Activated CD8-positive, alpha-beta T cell treated with anti-CD3 and anti-CD28 coated beads for 36 hours (primary cell): ENCODE measurements around the gene QRSL1. TPM values are rescaled to one million over a fixed set of nuclear protein-coding genes. Genes with fewer than 3 reads are reported as not detected.
"Not testable (repeated sequence)": the region's sequence is repeated elsewhere in the genome, so short reads cannot be mapped to it uniquely, and the experiment has no call there.

Experiments used
- ATAC-seq: fragments of 200-7000 bp; cut with Tn5 transposase; one replicate; pipeline ENCODE4 v1.10.0; 2021; ENCODE audit warnings: mild to moderate bottlenecking, moderate library complexity
- CTCF ChIA-PET: fragments of 350-600 bp; sonication (Branson Sonifier 250); formaldehyde crosslinking; loops from one replicate; lab custom pipeline; 2021; ENCODE audit warnings: antibody characterized with exemption; lab: Charles Lee
- POLR2A ChIA-PET: fragments of 350-600 bp; sonication (Branson Sonifier 250); formaldehyde crosslinking; loops from one replicate; lab custom pipeline; 2021; ENCODE audit warnings: antibody characterized with exemption; lab: Charles Lee
- DNase-seq: peaks from one replicate; pipeline ENCODE4 v3.0.0-alpha.2; 2020
- H3K27ac Mint-ChIP-seq: one replicate; pipeline ENCODE4 v1.8.0; 2021; ENCODE audit warnings: mild to moderate bottlenecking, mixed read lengths
- H3K27me3 Mint-ChIP-seq: one replicate; pipeline ENCODE4 v1.8.0; 2021; ENCODE audit warnings: mixed read lengths
- H3K36me3 Mint-ChIP-seq: one replicate; pipeline ENCODE4 v1.8.0; 2021; ENCODE audit warnings: low read depth, mixed read lengths
- H3K4me1 Mint-ChIP-seq: one replicate; pipeline ENCODE4 v1.8.0; 2021; ENCODE audit warnings: low read depth, mixed read lengths
- H3K4me3 Mint-ChIP-seq: one replicate; pipeline ENCODE4 v1.8.0; 2021; ENCODE audit warnings: mild to moderate bottlenecking, moderate library complexity, mixed read lengths
- H3K9me3 Mint-ChIP-seq: one replicate; pipeline ENCODE4 v1.8.0; 2021; ENCODE audit warnings: mixed read lengths
- intact Hi-C: fragments of 100-400 bp; cut with micrococcal nuclease; formaldehyde crosslinking; loops from one replicate; pipeline ENCODE4 v1.10.0; 2022
- total RNA-seq, 2 experiments: library from RNA; stranded (reverse); gene quantifications; one replicate each; pipeline ENCODE4 v1.2.3, GENCODE V29; 2021
- TF ChIP-seq, protein P1 (sequence below): fragments of 200-600 bp; IDR thresholded peaks from one replicate; pipeline ENCODE4 v1.8.0; 2022; ENCODE audit warnings: antibody characterized with exemption, mild to moderate bottlenecking

The QRSL1 gene
- 10 to 100 TPM; 16.6 to 20.8 TPM for total RNA-seq

- DNase-seq (peak; percentile 90), ATAC-seq (peak; percentile 93)
- intact Hi-C loops = no loop called here
- H3K4me1 Mint-ChIP-seq = peaks cover 36% of the 10 kb centered on the region
- H3K27me3 Mint-ChIP-seq = no peaks in the 10 kb centered on the region
- H3K4me3 Mint-ChIP-seq = peak within 1 kb of the TSS; percentile 89
- peaks cover 7% of the 10 kb centered on the region for H3K36me3 Mint-ChIP-seq
- no peaks in the 10 kb centered on the region for H3K9me3 Mint-ChIP-seq
- CTCF ChIA-PET = interaction anchor here (1.1 to 1.4 kb wide), 2 partner anchors 63 to 350 kb away, joined by 4 read pairs; no protein-coding TSS in a partner anchor
- TF ChIP-seq, protein P1, sequence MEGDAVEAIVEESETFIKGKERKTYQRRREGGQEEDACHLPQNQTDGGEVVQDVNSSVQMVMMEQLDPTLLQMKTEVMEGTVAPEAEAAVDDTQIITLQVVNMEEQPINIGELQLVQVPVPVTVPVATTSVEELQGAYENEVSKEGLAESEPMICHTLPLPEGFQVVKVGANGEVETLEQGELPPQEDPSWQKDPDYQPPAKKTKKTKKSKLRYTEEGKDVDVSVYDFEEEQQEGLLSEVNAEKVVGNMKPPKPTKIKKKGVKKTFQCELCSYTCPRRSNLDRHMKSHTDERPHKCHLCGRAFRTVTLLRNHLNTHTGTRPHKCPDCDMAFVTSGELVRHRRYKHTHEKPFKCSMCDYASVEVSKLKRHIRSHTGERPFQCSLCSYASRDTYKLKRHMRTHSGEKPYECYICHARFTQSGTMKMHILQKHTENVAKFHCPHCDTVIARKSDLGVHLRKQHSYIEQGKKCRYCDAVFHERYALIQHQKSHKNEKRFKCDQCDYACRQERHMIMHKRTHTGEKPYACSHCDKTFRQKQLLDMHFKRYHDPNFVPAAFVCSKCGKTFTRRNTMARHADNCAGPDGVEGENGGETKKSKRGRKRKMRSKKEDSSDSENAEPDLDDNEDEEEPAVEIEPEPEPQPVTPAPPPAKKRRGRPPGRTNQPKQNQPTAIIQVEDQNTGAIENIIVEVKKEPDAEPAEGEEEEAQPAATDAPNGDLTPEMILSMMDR = no peak
- POLR2A ChIA-PET = interaction anchor here (0.6 kb wide), 1 partner anchor 110 kb away, joined by 3 read pairs; no protein-coding TSS in a partner anchor
- H3K27ac Mint-ChIP-seq = peak within 1 kb of the TSS; percentile 95
Observed at GRCh38 chr6:106629103-106629858, at the start of gene QRSL1, which contains the start of gene RTN4IP1. Gene QRSL1 (plus strand): TSS chr6:106629578. CDS start chr6:106629682, 104 bp downstream. Gene RTN4IP1 (minus strand): TSS chr6:106629498. CDS start chr6:106629021, 477 bp downstream.

DNA sequence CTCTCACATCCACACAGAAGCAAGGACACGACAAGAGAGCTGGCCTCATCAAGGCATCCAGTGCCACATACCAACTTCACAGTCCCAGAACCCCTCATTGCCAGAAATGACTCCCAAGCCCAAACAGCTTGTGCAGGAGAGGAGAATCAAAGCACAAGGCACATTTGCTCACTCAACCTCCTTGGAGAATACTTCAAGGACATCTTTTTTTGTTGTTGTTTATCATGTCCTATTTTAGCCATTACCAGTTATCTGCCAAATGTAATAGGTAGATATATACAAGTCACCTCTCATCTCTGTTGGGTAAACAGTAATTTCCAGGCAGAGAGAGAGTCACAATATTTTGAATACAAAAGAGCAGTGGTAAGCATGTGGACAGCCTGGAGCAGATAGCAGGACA is 47.9 kb upstream of the QRSL1 start:
- CTCF ChIA-PET = interaction anchor here (0.7 to 1.6 kb wide), 4 partner anchors 9 to 242 kb away, joined by 3 to 4 read pairs (median 3); no protein-coding TSS in a partner anchor
- POLR2A ChIA-PET = no interaction called here
- H3K27ac Mint-ChIP-seq = no peak overlapping the region
- DNase-seq (no peak), ATAC-seq (no peak)
- H3K4me1 Mint-ChIP-seq = no peaks in the 10 kb centered on the region
- no peaks in the 10 kb centered on the region for H3K9me3 Mint-ChIP-seq
- H3K4me3 Mint-ChIP-seq = no peak overlapping the region
- intact Hi-C loops = no loop called here
- peaks cover 7% of the 10 kb centered on the region for H3K36me3 Mint-ChIP-seq
- H3K27me3 Mint-ChIP-seq = no peaks in the 10 kb centered on the region
- TF ChIP-seq, protein P1 = no peak

GRCh38 chr6:106586815-106587415 is 42.5 kb upstream of the QRSL1 start:
- Mint-ChIP-seq H3K9me3 (no peaks in the 10 kb centered on the region), H3K27me3 (no peaks in the 10 kb centered on the region), H3K27ac (no peak overlapping the region), H3K36me3 (peaks cover 8% of the 10 kb centered on the region), H3K4me1 (no peaks in the 10 kb centered on the region), H3K4me3 (no peak overlapping the region)
- POLR2A ChIA-PET = no interaction called here
- ATAC-seq = no peak
- intact Hi-C loops = no loop called here
- CTCF ChIA-PET = no interaction called here
- no peak for DNase-seq
- TF ChIP-seq, protein P1 = no peak

GRCh38 chr6:106588937-106589336 is 40.4 kb upstream of the QRSL1 start:
- intact Hi-C loops = not testable (repeated sequence)

GRCh38 chr6:106591111-106591825 is 38.1 kb upstream of the QRSL1 start:
- H3K4me1 Mint-ChIP-seq = no peaks in the 10 kb centered on the region
- H3K27ac Mint-ChIP-seq = no peak overlapping the region
- DNase-seq (no peak), ATAC-seq (no peak)
- peaks cover 5% of the 10 kb centered on the region for H3K36me3 Mint-ChIP-seq
- TF ChIP-seq, protein P1 = no peak
- H3K9me3 Mint-ChIP-seq = no peaks in the 10 kb centered on the region
- intact Hi-C loops = no loop called here
- H3K4me3 Mint-ChIP-seq = no peak overlapping the region
- no peaks in the 10 kb centered on the region for H3K27me3 Mint-ChIP-seq
- POLR2A ChIA-PET = no interaction called here
- CTCF ChIA-PET = interaction anchor here (1.0 to 1.6 kb wide), 3 partner anchors 10 to 388 kb away, joined by 3 to 4 read pairs (median 3); no protein-coding TSS in a partner anchor

More at GRCh38 chr6:106588937-106589336, 40.4 kb upstream of the QRSL1 start:
- CTCF ChIA-PET = interaction anchor here (1.1 kb wide), 1 partner anchor 391 kb away, joined by 3 read pairs; no protein-coding TSS in a partner anchor
- H3K27ac Mint-ChIP-seq, H3K9me3 Mint-ChIP-seq, H3K36me3 Mint-ChIP-seq, DNase-seq, POLR2A ChIA-PET, H3K4me3 Mint-ChIP-seq, ATAC-seq, H3K4me1 Mint-ChIP-seq, H3K27me3 Mint-ChIP-seq: not testable (repeated sequence)
